Dermis microvascular lymphatic vessel endothelial cell (primary cell): ENCODE data around the gene TC2N. TPM values are rescaled to one million over a fixed set of nuclear protein-coding genes. Genes with fewer than 3 reads are reported as not detected.

Experiments
- total RNA-seq: library from RNA; depleted of rRNA; stranded (reverse); fragments of >200 nt; gene quantifications from 2 replicates; pipeline ENCODE4 v1.2.1, GENCODE V29; 2014

The TC2N gene
- total RNA-seq, 1 donor from 2014 or later: 7.4 TPM

Other genes with a start within 250 kb of the TC2N start
- 0.13 and 1.6 TPM in 2 replicates for gene CATSPERB, start 135.4 kb downstream of the TC2N start, total RNA-seq
- 0.26 and 0.89 TPM in 2 replicates for gene FBLN5, start 80.2 kb upstream of the TC2N start, total RNA-seq
- 20.8 and 26.2 TPM in 2 replicates for gene TRIP11, start 172.5 kb upstream of the TC2N start, total RNA-seq
- gene ATXN3, start 239.0 kb upstream of the TC2N start, total RNA-seq: 45.4 and 59.6 TPM in 2 replicates